GM13976 (cell line): ENCODE results near the gene FSHR.

Experiments used
- DNase-seq: peaks from one replicate; pipeline ENCODE4 v3.0.0; 2012; ENCODE audit warnings: low spot score
- CTCF ChIP-seq: IDR thresholded peaks from 2 replicates; pipeline ENCODE4 v1.5.1; 2012; ENCODE audit warnings: borderline replicate concordance, mild to moderate bottlenecking; ENCODE audit not compliant: insufficient read depth; ENCODE audit errors: extremely low read depth, missing control alignments, control extremely low read depth
- in situ Hi-C: fragments of 300-500 bp; cut with MboI; formaldehyde crosslinking; loops from one replicate; pipeline ENCODE4 v1.12.0; 2022; ENCODE audit warnings: low sequenced_read_pairs, mixed read lengths, inconsistent platforms; ENCODE audit not compliant: unreplicated experiment

Gene FSHR

GRCh38 chr2:49053156-49053555, 101.2 kb downstream of the FSHR start:
- DNase-seq, result no peak
- no peak for TF ChIP-seq CTCF
- in situ Hi-C loops, result no loop called here

- TF ChIP-seq CTCF, result no peak
- DNase-seq, result no peak
- in situ Hi-C loops, result no loop called here
Measured at GRCh38 chr2:49050265-49050664, 104.0 kb downstream of the FSHR start.

GRCh38 chr2:49049161-49049560, 105.2 kb downstream of the FSHR start:
- DNase-seq, result no peak
- TF ChIP-seq CTCF, result no peak
- in situ Hi-C loops, result no loop called here

- DNase-seq, result no peak
- TF ChIP-seq CTCF, result no peak
- in situ Hi-C loops, result no loop called here
Measured at GRCh38 chr2:49045083-49045482, 109.2 kb downstream of the FSHR start.

GRCh38 chr2:49044350-49045079, 109.8 kb downstream of the FSHR start:
- no peak for DNase-seq
- TF ChIP-seq CTCF, result no peak
- in situ Hi-C loops, result no loop called here

GRCh38 chr2:49043405-49043982, 110.8 kb downstream of the FSHR start:
- no peak for TF ChIP-seq CTCF
- in situ Hi-C loops, result no loop called here

More at GRCh38 chr2:49043405-49043982, 110.8 kb downstream of the FSHR start:
- DNase-seq, result no peak
